GM19025 (cell line): ENCODE results near the gene APCDD1L.

Source experiments
- ATAC-seq: cut with Tn5 transposase; IDR thresholded peaks from one replicate; pipeline ENCODE4 v1.9.1; 2021; ENCODE audit warnings: mild to moderate bottlenecking, low read depth, moderate library complexity; ENCODE audit not compliant: unreplicated experiment

The APCDD1L gene

GRCh38 chr20:58492795-58493524, 22.2 kb downstream of the APCDD1L start:
- no peak for ATAC-seq

DNA sequence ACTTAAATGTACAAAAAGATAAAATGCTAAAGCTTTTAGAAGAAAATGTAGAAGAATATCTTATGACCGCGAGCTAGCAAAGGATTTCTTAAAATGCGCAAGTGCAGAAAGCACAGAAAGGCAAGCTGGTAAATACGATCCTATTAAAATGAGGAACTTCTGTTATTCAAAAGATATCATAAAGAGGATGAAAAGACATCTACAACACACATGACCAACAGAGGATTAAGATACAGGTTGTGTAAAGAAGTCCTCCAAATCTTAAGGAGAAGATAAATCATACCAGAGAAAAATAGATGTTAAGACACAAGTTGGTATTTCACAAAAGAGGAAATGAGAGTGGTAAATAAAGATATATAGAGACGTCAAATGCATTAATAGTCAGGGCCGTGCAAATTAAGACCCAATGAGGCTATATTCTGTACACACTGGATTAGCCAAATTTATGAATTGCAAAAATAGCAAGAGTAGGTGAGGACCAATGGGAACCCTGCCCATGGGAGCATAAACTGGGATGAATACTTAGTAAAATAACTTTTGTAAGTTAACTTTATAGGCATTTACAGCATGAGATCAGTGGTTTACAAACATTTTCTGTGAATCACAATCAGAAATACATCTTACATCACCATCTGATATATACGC, 23.0 kb downstream of the APCDD1L start:
- ATAC-seq, result no peak

DNA sequence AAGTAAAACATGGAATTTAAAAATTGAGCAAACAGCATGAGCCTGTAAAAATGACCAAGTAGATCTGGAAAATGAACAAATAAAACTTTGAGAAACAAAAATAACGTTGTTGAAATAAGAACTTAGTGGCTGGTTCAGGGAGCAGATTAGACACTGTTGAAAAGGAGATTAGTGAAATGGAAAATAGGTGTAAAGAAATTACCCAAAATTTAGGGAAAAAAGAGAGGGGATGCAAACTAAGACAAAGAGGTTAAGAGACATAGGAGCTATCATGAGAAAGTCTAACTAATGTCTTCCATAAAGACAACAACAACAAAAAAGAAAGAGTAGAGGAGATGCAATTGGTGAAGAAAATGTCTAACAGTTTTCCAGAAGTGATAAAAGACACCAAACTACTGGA, 29.0 kb downstream of the APCDD1L start:
- no peak for ATAC-seq

DNA sequence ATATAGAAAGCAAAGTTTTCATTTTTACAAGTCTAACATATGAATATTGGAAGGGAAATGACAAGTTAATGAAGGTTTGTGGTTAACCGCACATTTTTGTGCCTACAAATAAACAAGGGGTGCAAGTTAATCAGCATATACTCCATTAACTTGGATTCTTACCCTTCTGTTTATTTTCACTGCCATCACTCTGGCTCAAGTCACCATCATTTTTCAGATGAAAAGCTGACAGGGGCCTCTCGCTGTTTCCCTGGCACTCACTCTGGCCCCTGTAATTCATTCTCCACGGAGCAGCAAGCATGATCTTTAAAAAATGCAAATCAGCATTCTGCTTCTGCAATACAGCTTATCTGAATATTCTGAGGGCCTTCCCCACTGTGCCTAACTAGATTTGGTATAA, 29.8 kb downstream of the APCDD1L start:
- ATAC-seq, result no peak

- no peak for ATAC-seq
Observed at GRCh38 chr20:58483470-58483869, 31.7 kb downstream of the APCDD1L start.

- no peak for ATAC-seq
Observed at GRCh38 chr20:58483051-58483450, 32.1 kb downstream of the APCDD1L start.

DNA sequence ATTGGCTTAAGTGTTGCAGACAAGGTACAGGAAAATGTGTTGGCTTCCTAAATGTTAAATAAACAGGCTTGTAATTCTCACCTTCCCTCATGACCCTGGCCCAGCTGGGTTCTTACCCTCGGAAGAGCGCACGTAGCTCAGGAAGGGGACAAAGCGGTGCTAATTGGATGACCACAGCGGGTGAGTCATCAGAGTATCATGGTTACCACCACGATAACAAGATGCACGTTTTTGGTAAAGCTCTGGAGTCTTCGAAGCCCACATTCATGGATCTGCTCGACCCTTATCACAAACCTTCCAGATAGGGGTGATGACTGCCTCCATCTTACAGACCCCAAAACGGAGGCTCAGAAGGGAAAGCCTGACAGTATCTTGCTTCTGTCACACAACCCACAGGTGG, 32.8 kb downstream of the APCDD1L start:
- ATAC-seq, result no peak

- no peak for ATAC-seq
Observed at GRCh38 chr20:58481481-58482021, 33.6 kb downstream of the APCDD1L start.

DNA sequence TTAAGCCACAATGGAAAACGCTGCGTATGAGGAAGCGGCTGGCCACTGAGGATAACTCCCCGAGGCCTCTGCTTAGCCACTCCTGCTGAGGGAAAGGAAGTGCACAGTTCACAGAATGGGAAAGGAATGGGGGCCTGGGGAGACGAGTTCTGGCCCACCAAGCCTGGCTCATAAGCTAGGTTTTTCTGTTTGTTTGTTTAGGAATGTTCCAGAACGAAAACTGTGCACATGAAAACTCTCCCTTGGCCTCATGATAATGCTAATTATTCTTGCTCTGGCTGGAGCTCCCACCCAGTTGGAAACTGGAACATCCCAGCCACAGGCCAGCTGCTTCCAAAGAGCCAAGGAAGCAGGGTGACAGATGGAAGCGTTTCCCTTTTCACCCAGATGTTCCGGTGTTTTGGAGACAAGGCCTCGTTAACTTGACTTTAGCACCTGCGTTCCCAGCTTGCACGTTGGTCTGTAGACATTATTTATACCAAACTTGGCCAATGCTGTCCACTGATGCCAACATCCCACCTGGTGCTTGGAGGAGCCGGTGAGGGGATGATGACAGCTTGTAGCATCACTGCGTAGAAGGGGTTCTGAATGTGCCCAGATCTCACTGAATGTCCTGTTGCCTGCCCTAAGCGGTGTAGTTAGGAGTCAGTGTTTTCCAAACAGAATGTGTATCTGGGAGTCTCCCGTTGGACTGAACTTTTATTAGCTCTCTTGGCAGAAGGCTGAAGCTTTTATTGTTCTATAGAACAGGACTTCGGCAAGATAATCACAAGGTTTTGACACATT, 34.5 kb downstream of the APCDD1L start:
- ATAC-seq, result no peak

GRCh38 chr20:58479726-58480440, 35.3 kb downstream of the APCDD1L start:
- ATAC-seq, result no peak

DNA sequence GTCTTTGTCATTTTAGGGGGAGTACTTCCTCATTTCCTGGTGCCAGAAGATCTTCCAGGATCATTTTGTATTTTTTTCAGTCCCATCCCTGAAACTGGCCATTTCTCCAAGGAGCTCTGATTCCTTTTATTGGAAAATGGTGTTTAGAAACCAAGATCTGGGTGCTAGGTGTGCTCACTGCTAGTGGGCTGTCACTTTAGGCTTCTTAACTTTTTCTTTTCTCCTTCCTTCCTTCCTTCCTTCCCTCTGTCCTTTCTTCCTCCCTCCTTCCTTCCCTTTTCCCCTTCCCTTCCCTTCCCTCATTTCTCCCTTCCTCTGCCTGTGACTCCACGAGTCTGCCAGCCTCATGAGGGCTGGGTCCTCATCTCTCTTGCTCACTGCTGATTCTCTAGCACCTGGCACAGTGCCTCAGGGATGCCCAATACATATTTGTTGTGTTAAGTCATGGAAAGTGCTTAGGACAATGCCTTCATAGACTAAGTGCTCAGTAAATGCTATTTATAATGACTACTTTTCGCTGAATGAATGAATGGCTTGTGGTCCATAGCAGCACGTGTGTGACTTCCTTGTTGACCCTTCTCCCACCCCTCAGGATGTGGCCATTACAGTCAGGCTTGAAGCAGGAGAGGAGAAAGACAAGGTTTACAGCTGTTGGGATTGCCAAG, 36.9 kb downstream of the APCDD1L start:
- no peak for ATAC-seq

DNA sequence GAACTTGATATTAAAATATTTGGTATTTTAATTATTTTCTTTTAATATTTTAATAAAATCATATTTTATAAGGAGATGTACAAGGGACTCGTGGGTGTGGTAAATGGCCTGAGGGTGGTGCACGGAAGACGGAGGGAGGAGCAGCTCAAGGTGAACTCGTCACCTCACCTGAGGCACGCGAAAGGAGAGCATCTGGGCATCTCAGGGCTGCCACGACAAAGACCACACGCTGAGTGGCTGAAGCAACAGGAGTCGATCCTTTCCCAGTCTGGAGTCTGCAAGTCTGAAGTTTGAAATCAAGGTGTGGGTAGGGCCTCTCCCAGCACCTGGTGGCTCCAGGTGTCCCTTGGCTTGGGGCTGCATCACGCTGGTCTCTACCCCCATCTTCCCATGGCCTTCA, 39.7 kb downstream of the APCDD1L start:
- ATAC-seq, result no peak

- ATAC-seq, result no peak
Observed at GRCh38 chr20:58473453-58474425, 41.5 kb downstream of the APCDD1L start.

DNA sequence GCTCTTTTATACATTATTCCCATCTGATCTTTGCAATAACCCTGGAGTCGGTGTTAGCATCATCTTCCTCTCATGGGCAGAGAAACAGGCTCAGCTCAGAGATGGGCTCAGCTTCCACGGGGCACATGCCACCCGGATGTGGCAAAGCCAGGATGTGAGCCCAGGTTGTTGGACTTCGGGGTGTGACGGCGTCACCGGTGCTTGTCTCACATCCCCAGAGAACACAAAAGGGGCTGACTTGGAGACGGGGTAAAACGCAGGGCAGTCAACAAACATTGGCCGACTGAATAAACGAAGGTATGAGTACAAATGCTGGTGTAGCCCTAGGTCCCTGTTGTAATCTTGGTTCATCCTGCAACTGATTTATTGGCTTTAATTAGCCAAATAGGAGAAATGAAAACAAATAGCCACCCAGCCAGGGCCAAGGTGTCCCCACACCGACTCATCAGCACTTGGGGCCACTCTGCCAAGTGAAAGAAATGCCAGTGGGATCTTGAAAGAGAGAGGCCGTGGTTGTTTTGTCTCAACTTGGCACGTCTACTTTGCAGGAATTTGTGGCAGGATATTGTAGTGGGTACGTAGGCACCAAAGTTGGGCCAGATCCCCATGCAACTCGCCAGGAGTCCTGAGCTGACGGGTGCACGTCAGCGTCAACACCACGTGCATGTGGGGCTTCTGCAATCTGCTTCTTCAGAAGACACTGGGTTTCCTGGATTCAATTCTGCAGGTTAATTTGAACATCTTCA, 42.8 kb downstream of the APCDD1L start:
- no peak for ATAC-seq

- no peak for ATAC-seq
Observed at GRCh38 chr20:58471193-58472164, 43.7 kb downstream of the APCDD1L start.

GRCh38 chr20:58470336-58471192, 44.6 kb downstream of the APCDD1L start:
- no peak for ATAC-seq
